Bronchial epithelial cell (primary cell): ENCODE measurements around the gene CDCA5. TPM values are rescaled to one million over a fixed set of nuclear protein-coding genes. Genes with fewer than 3 reads are reported as not detected.

Source experiments
- DNase-seq: peaks from one replicate; pipeline ENCODE4 v3.0.0-alpha.2; 2010; ENCODE audit warnings: low read depth
- FAIRE-seq: peaks from 2 replicates; lab custom pipeline; 2011; peaks lifted over from hg19 to GRCh38; lab: Jason Lieb, UNC
- H3K27me3 ChIP-seq: 2 replicates; pipeline ENCODE4 v1.5.1; 2011; ENCODE audit warnings: low read length; ENCODE audit not compliant: control insufficient read depth, insufficient read depth
- H3K36me3 ChIP-seq: 2 replicates; pipeline ENCODE4 v1.5.1; 2011; ENCODE audit warnings: low read length; ENCODE audit not compliant: control insufficient read depth, insufficient read depth
- H3K4me3 ChIP-seq: 2 replicates; pipeline ENCODE4 v1.5.1; 2011; ENCODE audit warnings: mild to moderate bottlenecking, low read depth, low read length, control low read depth
- CTCF ChIP-seq: IDR thresholded peaks from 2 replicates; pipeline ENCODE4 v1.5.1; 2011; ENCODE audit warnings: mild to moderate bottlenecking, moderate library complexity, low read length, control low read depth, inconsistent platforms; ENCODE audit not compliant: insufficient read depth, severe bottlenecking
- total RNA-seq: library from RNA; depleted of rRNA; stranded (reverse); fragments of >200 nt; gene quantifications from 2 replicates; pipeline ENCODE4 v1.2.1, GENCODE V29; 2014

The CDCA5 gene
- total RNA-seq, 1 donor from 2014 or later, result 0.53 TPM

GRCh38 chr11:65045728-65046127 lies 38.1 kb downstream of the CDCA5 start:
- Histone ChIP-seq H3K4me3 (no peak overlapping the region), H3K27me3 (no peaks in the 10 kb centered on the region), H3K36me3 (no peaks in the 10 kb centered on the region)
- DNase-seq (no peak), FAIRE-seq (no peak)
- no peak for TF ChIP-seq CTCF

GRCh38 chr11:65045061-65045460 lies 38.8 kb downstream of the CDCA5 start:
- FAIRE-seq, result peak; percentile 18
- H3K36me3 ChIP-seq, result no peaks in the 10 kb centered on the region
- no peak overlapping the region for H3K4me3 ChIP-seq
- no peak for DNase-seq
- H3K27me3 ChIP-seq, result no peaks in the 10 kb centered on the region
- no peak for TF ChIP-seq CTCF

GRCh38 chr11:65043881-65044501 lies 39.8 kb downstream of the CDCA5 start:
- FAIRE-seq (no peak), DNase-seq (peak; percentile 18)
- TF ChIP-seq CTCF, result no peak
- H3K4me3 ChIP-seq, result no peak overlapping the region
- H3K27me3 ChIP-seq, result no peaks in the 10 kb centered on the region
- H3K36me3 ChIP-seq, result peaks cover 2% of the 10 kb centered on the region

- FAIRE-seq (no peak), DNase-seq (no peak)
- no peak for TF ChIP-seq CTCF
- H3K27me3 ChIP-seq, result no peaks in the 10 kb centered on the region
- no peak overlapping the region for H3K4me3 ChIP-seq
- peaks cover 4% of the 10 kb centered on the region for H3K36me3 ChIP-seq
Observed at GRCh38 chr11:65042891-65043290, 40.9 kb downstream of the CDCA5 start.

GRCh38 chr11:65040847-65041622 lies 42.8 kb downstream of the CDCA5 start, which contains the start of gene SAC3D1:
TSS of gene SAC3D1 (plus strand) at chr11:65041210. CDS start at chr11:65041293, 83 bp downstream.
- Histone ChIP-seq H3K27me3 (no peaks in the 10 kb centered on the region), H3K36me3 (peaks cover 9% of the 10 kb centered on the region), H3K4me3 (peak within 1 kb of the TSS; percentile 71)
- peak; percentile 85 for DNase-seq
- FAIRE-seq, result no peak
- no peak for TF ChIP-seq CTCF
